DMS153 treated with DMSO at 0.1 percent for 48 hours (cell line): ENCODE measurements around the gene MTCH2.
"Not testable (repeated sequence)": the region's sequence is repeated elsewhere in the genome, so short reads cannot be mapped to it uniquely, and the experiment has no call there.

Experiments
- DNase-seq: peaks from one replicate; lab custom pipeline; 2025; ENCODE audit not compliant: unreplicated experiment; lab: John Stamatoyannopoulos, UW

MTCH2 gene

GRCh38 chr11:47640506-47640905 is 1.9 kb downstream of the MTCH2 start:
- not testable (repeated sequence) for DNase-seq

- not testable (repeated sequence) for DNase-seq
Measured at GRCh38 chr11:47636331-47636730, 6.0 kb downstream of the MTCH2 start.

GRCh38 chr11:47631473-47631872 is 10.9 kb downstream of the MTCH2 start:
- DNase-seq, result no peak

- no peak for DNase-seq
Measured at GRCh38 chr11:47628026-47628425, 14.3 kb downstream of the MTCH2 start.

GRCh38 chr11:47626234-47626633 is 16.1 kb downstream of the MTCH2 start:
- DNase-seq, result no peak

- DNase-seq, result no peak
Measured at GRCh38 chr11:47620836-47621378, 21.5 kb downstream of the MTCH2 start.

GRCh38 chr11:47617417-47617809 is 24.9 kb downstream of the MTCH2 start:
- DNase-seq, result no peak

GRCh38 chr11:47616726-47617416 is 25.5 kb downstream of the MTCH2 start:
- peak; percentile 11 for DNase-seq

GRCh38 chr11:47615249-47615648 is 27.1 kb downstream of the MTCH2 start:
- DNase-seq, result no peak

- no peak for DNase-seq
Measured at GRCh38 chr11:47611348-47611794, 31.0 kb downstream of the MTCH2 start.

- no peak for DNase-seq
Measured at GRCh38 chr11:47609675-47610074, 32.7 kb downstream of the MTCH2 start.

GRCh38 chr11:47607380-47607779 is 35.0 kb downstream of the MTCH2 start:
- DNase-seq, result no peak

GRCh38 chr11:47606731-47607130 is 35.6 kb downstream of the MTCH2 start:
- DNase-seq, result no peak

- DNase-seq, result no peak
Measured at GRCh38 chr11:47605921-47606320, 36.4 kb downstream of the MTCH2 start.

GRCh38 chr11:47603295-47603694 is 39.1 kb downstream of the MTCH2 start:
- DNase-seq, result no peak

GRCh38 chr11:47599902-47600301 is 42.5 kb downstream of the MTCH2 start:
- DNase-seq, result no peak

GRCh38 chr11:47595967-47596366 is 46.4 kb downstream of the MTCH2 start:
- DNase-seq, result no peak

GRCh38 chr11:47595029-47595428 is 47.3 kb downstream of the MTCH2 start:
- no peak for DNase-seq

- DNase-seq, result no peak
Measured at GRCh38 chr11:47593934-47594855, 48.2 kb downstream of the MTCH2 start, which contains the start of gene C1QTNF4. Gene C1QTNF4, minus strand, starts transcription at chr11:47594411. Its CDS starts 3,601 bp downstream, at chr11:47590810.

GRCh38 chr11:47593492-47593933 is 48.8 kb downstream of the MTCH2 start:
- DNase-seq, result no peak

GRCh38 chr11:47592970-47593369 is 49.4 kb downstream of the MTCH2 start:
- DNase-seq, result no peak

- DNase-seq, result no peak
Measured at GRCh38 chr11:47592251-47592650, 50.1 kb downstream of the MTCH2 start.
